Stimulated activated CD4-positive, alpha-beta T cell treated with anti-CD3 and anti-CD28 coated beads, Interleukin-15, amount 100 ng/mL, for 1 hour (primary cell): Measurements from ENCODE around the gene KIF1B.

Experiments used
- DNase-seq, 2 donors: peaks; one replicate each; pipeline ENCODE4 v3.0.0-alpha.2; 2020; ENCODE audit warnings: low read depth in 1 of 2, low spot score in 1 of 2

The KIF1B gene

GRCh38 chr1:10272274-10272673 lies 61.9 kb downstream of the KIF1B start:
- no peak for DNase-seq

- DNase-seq, result no peak
Measured at GRCh38 chr1:10278880-10279279, 68.5 kb downstream of the KIF1B start.

DNA sequence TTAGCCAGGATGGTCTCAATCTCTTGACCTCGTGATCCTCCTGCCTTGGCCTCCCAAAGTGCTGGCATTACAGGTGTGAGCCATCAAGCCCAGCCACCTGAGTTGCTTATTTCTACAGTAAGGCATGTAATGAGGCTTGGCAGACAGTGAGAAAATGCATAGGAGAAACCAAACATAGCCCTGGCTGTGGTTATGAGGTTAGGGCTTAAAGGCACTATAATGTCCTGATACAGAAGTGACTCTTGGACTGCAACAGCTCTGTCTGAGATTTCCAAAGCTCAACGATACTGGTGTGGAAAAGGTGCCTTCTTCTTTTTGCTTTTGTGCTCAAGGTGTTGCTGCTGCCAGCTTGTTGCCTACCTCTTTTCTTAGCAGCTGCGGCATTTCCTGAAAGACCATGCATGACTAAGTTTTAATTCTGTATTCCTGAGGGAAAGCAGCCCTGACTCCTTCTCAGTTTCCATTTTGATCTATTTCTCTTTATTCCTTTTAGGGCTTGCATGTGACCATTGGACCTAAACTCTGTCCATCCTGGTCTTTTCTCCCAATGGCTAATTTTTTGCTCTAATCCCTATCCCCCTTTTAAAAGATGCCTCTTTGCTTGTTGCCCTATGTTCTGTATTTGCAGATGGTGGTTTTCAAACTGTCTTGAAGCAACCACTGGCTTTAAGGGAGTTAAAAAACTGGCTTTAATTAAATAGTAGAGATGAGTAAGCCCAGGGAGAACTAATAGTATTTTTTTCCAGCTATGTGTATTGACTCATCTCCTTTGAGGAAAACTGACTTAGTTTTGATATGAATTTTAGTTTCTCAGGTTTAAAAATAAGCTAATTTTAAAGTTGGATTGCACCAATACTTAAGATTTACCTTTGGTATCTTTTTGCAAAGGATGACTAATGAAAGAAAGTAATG lies 70.3 kb downstream of the KIF1B start:
- DNase-seq, result no peak

- DNase-seq, result no peak
Measured at GRCh38 chr1:10283318-10283984, 73.1 kb downstream of the KIF1B start.

- DNase-seq, result no peak
Measured at GRCh38 chr1:10286244-10286643, 75.9 kb downstream of the KIF1B start.

- no peak for DNase-seq
Measured at GRCh38 chr1:10287023-10287645, 76.8 kb downstream of the KIF1B start.

DNA sequence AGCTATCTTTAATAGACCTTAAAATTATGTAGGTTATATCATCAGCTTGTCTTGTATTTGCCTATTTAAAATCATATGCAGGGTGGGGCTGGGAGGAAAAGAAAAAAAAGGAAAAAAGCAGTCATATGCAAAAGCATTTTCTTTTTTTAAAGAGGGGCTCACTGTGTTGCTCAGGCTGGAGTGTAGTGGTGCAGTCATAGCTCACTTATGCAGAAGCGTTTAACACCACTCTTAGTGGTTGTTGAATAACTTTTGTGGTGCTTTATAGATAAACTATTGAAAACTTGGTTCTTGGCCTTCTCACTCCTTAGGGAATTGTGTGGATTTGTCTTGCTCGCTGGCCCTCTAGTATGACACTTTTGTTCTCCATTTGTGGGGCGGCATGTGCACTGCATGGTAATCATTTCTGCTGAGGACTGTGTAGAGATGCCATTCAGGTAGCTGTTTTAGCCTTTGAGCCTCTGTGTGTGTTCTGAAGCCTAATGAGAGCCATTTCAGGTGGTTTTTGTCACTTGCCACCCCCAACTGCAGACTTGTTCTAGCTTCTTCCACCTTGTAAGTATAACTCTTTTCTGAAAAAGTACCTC lies 77.8 kb downstream of the KIF1B start:
- no peak for DNase-seq

DNA sequence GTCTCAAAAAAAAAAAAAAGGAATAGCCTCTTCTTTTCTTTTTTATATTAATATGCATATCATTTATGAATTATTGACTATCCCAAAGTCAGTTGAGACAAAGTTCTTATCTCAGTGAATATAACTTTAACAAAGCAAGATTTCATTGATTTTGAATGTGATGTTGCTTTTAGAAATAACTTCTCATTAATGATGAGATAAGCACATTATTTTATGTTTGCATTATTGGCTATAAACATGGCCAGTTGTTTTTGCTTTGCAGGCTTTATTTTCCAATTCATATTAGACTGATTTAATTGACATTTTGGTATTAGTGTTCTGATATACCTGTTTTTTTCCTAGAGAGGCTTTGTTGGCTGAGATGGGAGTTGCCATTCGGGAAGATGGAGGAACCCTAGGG lies 81.3 kb downstream of the KIF1B start:
- no peak for DNase-seq

- DNase-seq, result no peak
Measured at GRCh38 chr1:10292188-10292587, 81.8 kb downstream of the KIF1B start.

DNA sequence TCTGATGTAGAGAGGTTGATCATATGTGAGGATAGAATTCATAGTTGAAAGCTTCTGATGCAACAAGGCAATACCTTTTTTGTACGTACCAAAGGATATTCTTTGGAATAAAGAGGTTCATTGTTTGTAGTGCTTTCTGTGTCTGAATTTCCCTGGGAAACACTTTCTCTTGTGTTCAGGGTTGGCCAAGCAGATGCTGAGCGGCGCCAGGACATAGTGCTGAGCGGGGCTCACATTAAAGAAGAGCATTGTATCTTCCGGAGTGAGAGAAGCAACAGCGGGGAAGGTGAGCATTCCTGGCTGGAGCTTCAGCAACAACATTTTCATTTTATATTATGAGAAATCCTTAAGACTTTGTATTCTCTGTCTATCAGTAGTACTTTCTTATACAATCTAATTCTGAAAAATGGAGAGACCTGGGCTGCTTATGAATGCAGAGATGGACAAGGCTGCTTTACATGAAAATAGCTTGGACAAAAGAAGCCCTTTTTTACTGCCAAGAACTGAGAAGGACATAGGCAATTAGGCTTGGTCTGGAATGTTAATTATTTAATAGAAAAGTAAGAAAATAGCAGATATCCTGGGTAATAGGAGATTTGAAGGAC lies 85.2 kb downstream of the KIF1B start:
- DNase-seq, result no peak

DNA sequence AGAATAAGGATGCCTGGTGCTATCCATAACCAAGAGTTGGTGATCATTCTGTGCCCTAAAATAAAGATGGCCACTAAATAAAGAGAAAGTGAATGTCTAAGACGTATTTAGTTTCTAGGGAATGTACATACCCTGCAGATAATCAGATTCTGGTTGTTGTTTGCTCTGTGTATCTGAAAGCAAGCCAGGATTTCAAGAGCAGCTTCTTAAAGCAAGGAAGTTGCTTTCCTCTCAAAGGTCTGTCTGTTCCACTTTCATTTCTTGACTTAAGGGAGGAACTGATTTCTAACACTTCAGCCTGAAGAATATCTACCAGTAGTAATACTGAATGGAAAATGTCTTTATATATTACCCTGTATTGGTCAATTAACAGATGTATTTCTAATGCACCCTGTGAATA lies 88.8 kb downstream of the KIF1B start:
- no peak for DNase-seq

DNA sequence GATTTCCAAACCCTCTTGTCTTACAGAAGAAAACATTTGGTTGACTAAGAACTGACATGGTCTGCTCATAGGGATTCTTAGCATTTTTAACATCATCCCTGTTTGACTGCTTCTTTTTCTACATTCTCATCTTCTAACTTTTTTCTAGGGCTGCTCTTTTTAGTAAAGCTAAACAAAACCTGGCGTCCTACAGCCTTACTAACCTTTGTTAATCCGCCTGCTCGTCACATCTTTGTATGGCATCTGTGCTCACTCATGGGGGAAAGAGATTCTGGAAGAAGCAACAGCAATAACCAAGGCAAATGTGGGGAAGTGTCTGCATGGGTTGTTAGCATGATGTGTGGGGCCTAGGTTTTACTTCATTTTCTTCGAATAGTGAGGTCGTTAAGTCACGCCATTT lies 92.0 kb downstream of the KIF1B start:
- DNase-seq, result no peak

DNA sequence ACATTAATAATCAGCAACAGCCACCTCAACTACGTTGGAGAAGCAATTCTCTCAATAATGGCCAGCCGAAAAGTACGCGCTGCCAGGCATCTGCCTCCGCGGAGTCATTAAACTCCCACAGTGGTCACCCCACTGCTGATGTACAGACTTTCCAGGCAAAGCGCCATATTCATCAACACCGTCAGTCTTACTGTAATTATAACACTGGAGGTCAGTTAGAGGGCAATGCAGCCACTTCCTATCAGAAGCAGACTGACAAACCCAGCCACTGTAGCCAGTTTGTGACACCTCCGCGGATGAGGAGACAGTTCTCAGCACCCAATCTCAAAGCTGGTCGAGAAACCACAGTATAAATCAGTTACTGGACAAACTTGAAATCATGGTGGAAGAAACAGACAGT lies 93.9 kb downstream of the KIF1B start:
- no peak for DNase-seq

DNA sequence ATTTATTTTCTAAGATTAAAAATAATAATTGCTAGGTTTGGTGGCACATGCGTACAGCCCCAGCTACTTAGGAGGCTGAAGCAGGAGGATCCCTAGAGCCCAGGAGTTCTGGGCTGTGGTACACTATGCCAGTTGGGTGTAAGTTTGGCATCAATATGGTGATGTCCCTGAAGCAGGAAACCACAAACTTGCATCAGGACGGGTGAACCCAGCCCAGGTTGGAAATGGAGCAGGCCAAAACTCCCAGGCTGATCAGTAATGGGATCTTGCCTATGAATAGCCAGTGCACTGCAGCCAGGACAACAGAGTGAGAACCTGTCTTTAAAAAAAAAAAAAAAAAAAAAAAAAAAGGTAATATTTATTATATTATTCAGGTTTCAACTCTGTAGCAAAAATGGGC lies 96.1 kb downstream of the KIF1B start:
- DNase-seq, result no peak

GRCh38 chr1:10308001-10308400 lies 97.6 kb downstream of the KIF1B start:
- DNase-seq, result no peak

DNA sequence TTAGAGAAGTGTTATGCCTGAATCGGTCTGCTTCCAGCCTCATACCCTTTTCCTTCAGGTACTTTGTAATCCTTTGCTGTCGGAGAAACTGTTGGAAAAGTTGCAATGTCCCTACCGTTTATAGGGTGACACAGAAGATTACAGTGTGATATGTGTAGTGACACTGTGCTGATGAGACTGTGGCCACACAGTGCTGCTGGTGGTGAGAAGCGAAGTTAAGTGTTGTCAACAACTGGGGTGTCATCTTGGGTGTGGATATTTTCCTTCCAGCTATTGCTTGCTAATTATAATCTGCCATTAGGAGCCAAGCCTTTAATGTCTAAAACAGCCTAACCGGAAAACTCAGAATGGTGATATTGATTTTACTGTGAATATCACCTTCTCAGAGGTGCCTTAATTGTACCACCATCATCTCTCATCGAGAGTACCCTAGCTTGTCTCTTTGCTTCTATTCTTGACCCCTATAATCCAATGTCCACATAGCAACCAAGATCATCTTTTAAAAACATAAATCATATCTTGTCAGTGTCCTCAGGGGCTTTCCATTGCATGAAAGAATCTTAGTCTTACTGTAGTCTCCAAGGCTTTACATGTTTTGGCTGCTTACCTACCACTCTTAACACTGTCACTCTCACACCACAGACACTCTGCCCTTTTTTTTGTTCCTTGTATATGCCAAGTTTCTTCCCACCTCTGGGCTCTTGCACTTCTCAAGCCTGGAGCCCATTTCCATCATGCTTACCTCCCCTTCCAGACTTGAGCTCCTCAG lies 99.1 kb downstream of the KIF1B start:
- no peak for DNase-seq

DNA sequence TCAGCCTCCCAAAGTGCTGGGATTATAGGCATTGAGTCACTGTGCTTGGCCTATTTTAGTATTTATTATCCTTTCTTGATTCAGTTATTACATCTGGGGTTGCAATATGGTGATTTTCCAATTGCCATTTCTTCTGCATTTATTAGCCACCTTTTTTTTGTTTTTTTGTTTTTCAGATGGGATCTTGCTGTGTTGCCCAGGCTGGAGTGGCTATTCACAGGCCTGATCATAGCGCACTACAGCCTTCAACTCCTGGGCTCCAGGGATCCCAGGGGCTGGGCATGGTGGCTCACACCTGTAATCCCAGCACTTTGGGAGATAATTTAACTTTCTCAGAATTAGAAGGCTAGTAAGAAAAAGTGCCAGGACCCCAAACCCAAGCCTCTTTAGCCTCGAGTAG lies 106.4 kb downstream of the KIF1B start:
- no peak for DNase-seq

GRCh38 chr1:10319750-10320149 lies 109.4 kb downstream of the KIF1B start:
- DNase-seq, result no peak

DNA sequence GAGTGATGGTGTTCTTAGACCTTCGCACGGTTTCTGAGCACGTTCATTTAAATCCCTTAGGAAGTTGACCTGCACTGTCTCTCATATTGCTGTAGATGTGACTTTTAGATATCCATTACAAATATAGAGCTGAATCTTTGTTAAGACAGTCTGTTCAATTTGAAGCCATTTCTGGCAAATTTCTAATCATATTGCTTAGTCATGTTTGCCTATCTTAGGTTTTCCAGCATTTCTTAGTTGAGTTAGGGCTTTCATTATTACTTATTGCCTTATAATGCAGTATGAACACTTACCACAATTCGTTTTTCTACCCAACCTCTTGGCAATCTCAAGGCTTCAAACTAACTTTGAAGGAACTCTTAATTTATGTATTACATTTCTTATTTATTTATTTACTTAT lies 110.0 kb downstream of the KIF1B start:
- no peak for DNase-seq

DNA sequence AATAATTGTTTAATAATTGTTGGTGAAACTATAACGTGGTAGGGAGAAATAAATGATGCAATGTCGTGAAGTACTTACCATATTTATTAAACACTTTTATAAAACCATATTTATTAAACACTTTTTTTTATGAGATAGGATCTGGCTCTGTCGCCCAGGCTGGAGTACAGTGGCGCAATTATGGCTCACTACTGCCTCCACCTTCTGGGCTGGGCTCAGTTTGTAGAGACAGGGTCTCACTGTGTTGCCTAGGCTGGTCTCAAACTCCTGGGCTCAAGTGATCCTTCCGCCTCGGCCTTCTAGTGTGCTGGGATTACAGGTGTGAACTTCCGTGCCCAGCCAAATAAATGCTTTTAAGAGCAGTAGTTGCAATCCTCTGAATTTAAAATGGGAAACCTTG lies 112.5 kb downstream of the KIF1B start:
- DNase-seq, result no peak

- DNase-seq, result no peak
Measured at GRCh38 chr1:10324627-10325026, 114.3 kb downstream of the KIF1B start.
